ENCODE data around the gene CTNNB1. TPM values are rescaled to one million over a fixed set of nuclear protein-coding genes. Genes with fewer than 3 reads are reported as not detected.

CTNNB1 gene
- total RNA-seq, 2 experiments from 2014 or later, result 134 to 151 TPM

GRCh38 chr3:41209646-41210045, 10.3 kb downstream of the CTNNB1 start:
- Mint-ChIP-seq H3K4me1 (peaks cover 48% of the 10 kb centered on the region), H3K27ac (no peak overlapping the region)
- POLR2A ChIA-PET, result interaction anchor here (0.9 to 10.6 kb wide), 2 partner anchors 8 to 10 kb away, joined by 3 to 73 read pairs; partner anchors contain the start of gene CTNNB1

GRCh38 chr3:41210966-41211365, 11.7 kb downstream of the CTNNB1 start:
- Mint-ChIP-seq H3K4me1 (peaks cover 48% of the 10 kb centered on the region), H3K27ac (no peak overlapping the region), H3K36me3 (ENCODE audit: low read depth) (peaks cover 38% of the 10 kb centered on the region), H3K27me3 (no peaks in the 10 kb centered on the region), H3K9me3 (peaks cover 6% of the 10 kb centered on the region), H3K4me3 (no peak overlapping the region)
- ChIA-PET CTCF (no interaction called here), POLR2A (interaction anchor here (10.6 kb wide), 1 partner anchor 11 kb away, joined by 73 read pairs; the partner anchor contains the start of gene CTNNB1)
- no peak for DNase-seq

More at GRCh38 chr3:41209646-41210045, 10.3 kb downstream of the CTNNB1 start:
- peaks cover 39% of the 10 kb centered on the region for H3K36me3 Mint-ChIP-seq (ENCODE audit: low read depth)
- peaks cover 6% of the 10 kb centered on the region for H3K9me3 Mint-ChIP-seq
- H3K4me3 Mint-ChIP-seq, result no peak overlapping the region
- H3K27me3 Mint-ChIP-seq, result no peaks in the 10 kb centered on the region
- no peak for DNase-seq
- CTCF ChIA-PET, result no interaction called here

GRCh38 chr3:41212088-41212487, 12.8 kb downstream of the CTNNB1 start:
- peaks cover 47% of the 10 kb centered on the region for H3K4me1 Mint-ChIP-seq
- CTCF ChIA-PET, result no interaction called here
- DNase-seq, result no peak
- peaks cover 6% of the 10 kb centered on the region for H3K9me3 Mint-ChIP-seq
- no peaks in the 10 kb centered on the region for H3K27me3 Mint-ChIP-seq
- no peak overlapping the region for H3K27ac Mint-ChIP-seq
- H3K4me3 Mint-ChIP-seq, result no peak overlapping the region
- POLR2A ChIA-PET, result interaction anchor here (10.6 kb wide), 1 partner anchor 12 kb away, joined by 73 read pairs; the partner anchor contains the start of gene CTNNB1
- peaks cover 34% of the 10 kb centered on the region for H3K36me3 Mint-ChIP-seq (ENCODE audit: low read depth)

- POLR2A ChIA-PET, result interaction anchor here (1.0 to 10.6 kb wide), 3 partner anchors 9 to 25 kb away, joined by 3 to 73 read pairs (median 3); partner anchors contain the start of gene CTNNB1
- CTCF ChIA-PET, result no interaction called here
- Mint-ChIP-seq H3K4me1 (peaks cover 46% of the 10 kb centered on the region), H3K27me3 (no peaks in the 10 kb centered on the region), H3K36me3 (ENCODE audit: low read depth) (peaks cover 24% of the 10 kb centered on the region), H3K4me3 (no peak overlapping the region), H3K27ac (no peak overlapping the region), H3K9me3 (peaks cover 3% of the 10 kb centered on the region)
- DNase-seq, result no peak
Observed at GRCh38 chr3:41213588-41213987, 14.3 kb downstream of the CTNNB1 start.

- Mint-ChIP-seq H3K27ac (no peak overlapping the region), H3K27me3 (no peaks in the 10 kb centered on the region), H3K36me3 (ENCODE audit: low read depth) (peaks cover 10% of the 10 kb centered on the region), H3K4me3 (no peak overlapping the region), H3K4me1 (peaks cover 49% of the 10 kb centered on the region), H3K9me3 (no peaks in the 10 kb centered on the region)
- DNase-seq, result no peak
- ChIA-PET POLR2A (interaction anchor here (10.6 kb wide), 1 partner anchor 17 kb away, joined by 73 read pairs; the partner anchor contains the start of gene CTNNB1), CTCF (interaction anchor here (0.6 to 1.6 kb wide), 2 partner anchors 14 to 884 kb away, joined by 3 to 4 read pairs; no protein-coding TSS in a partner anchor)
Observed at GRCh38 chr3:41216422-41216821, 17.1 kb downstream of the CTNNB1 start.

GRCh38 chr3:41216993-41217392, 17.7 kb downstream of the CTNNB1 start:
- DNase-seq, result no peak
- Mint-ChIP-seq H3K4me3 (no peak overlapping the region), H3K9me3 (no peaks in the 10 kb centered on the region), H3K4me1 (peaks cover 51% of the 10 kb centered on the region), H3K36me3 (ENCODE audit: low read depth) (peaks cover 9% of the 10 kb centered on the region), H3K27ac (no peak overlapping the region), H3K27me3 (no peaks in the 10 kb centered on the region)
- POLR2A ChIA-PET, result interaction anchor here (0.8 to 10.6 kb wide), 2 partner anchors 13 to 17 kb away, joined by 3 to 73 read pairs; partner anchors contain the start of gene CTNNB1
- CTCF ChIA-PET, result interaction anchor here (1.6 kb wide), 1 partner anchor 883 kb away, joined by 4 read pairs; no protein-coding TSS in a partner anchor

- Mint-ChIP-seq H3K27me3 (no peaks in the 10 kb centered on the region), H3K27ac (no peak overlapping the region), H3K9me3 (no peaks in the 10 kb centered on the region), H3K4me3 (no peak overlapping the region), H3K36me3 (ENCODE audit: low read depth) (peaks cover 11% of the 10 kb centered on the region), H3K4me1 (peaks cover 48% of the 10 kb centered on the region)
- CTCF ChIA-PET, result interaction anchor here (1.0 kb wide), 1 partner anchor 902 kb away, joined by 3 read pairs; no protein-coding TSS in a partner anchor
- no peak for DNase-seq
- POLR2A ChIA-PET, result interaction anchor here (0.6 to 1.8 kb wide), 2 partner anchors 20 to 1229 kb away, joined by 3 to 12 read pairs; partner anchors contain the start of gene CTNNB1
Observed at GRCh38 chr3:41219424-41219823, 20.1 kb downstream of the CTNNB1 start.

GRCh38 chr3:41220906-41221677, 21.8 kb downstream of the CTNNB1 start:
- no peaks in the 10 kb centered on the region for H3K9me3 Mint-ChIP-seq
- H3K27me3 Mint-ChIP-seq, result no peaks in the 10 kb centered on the region
- H3K36me3 Mint-ChIP-seq (ENCODE audit: low read depth), result peaks cover 28% of the 10 kb centered on the region
- peaks cover 41% of the 10 kb centered on the region for H3K4me1 Mint-ChIP-seq
- no peak overlapping the region for H3K4me3 Mint-ChIP-seq
- DNase-seq, result no peak
- ChIA-PET POLR2A (no interaction called here), CTCF (no interaction called here)
- no peak overlapping the region for H3K27ac Mint-ChIP-seq

GRCh38 chr3:41222012-41222411, 22.7 kb downstream of the CTNNB1 start:
- DNase-seq, result no peak
- no peaks in the 10 kb centered on the region for H3K27me3 Mint-ChIP-seq
- H3K9me3 Mint-ChIP-seq, result no peaks in the 10 kb centered on the region
- CTCF ChIA-PET, result no interaction called here
- no peak overlapping the region for H3K27ac Mint-ChIP-seq
- POLR2A ChIA-PET, result interaction anchor here (1.0 kb wide), 1 partner anchor 23 kb away, joined by 5 read pairs; the partner anchor contains the start of gene CTNNB1
- no peak overlapping the region for H3K4me3 Mint-ChIP-seq
- H3K36me3 Mint-ChIP-seq (ENCODE audit: low read depth), result peaks cover 37% of the 10 kb centered on the region
- H3K4me1 Mint-ChIP-seq, result peaks cover 38% of the 10 kb centered on the region

- Mint-ChIP-seq H3K4me3 (no peak overlapping the region), H3K27ac (no peak overlapping the region), H3K27me3 (no peaks in the 10 kb centered on the region), H3K36me3 (ENCODE audit: low read depth) (peaks cover 40% of the 10 kb centered on the region), H3K9me3 (no peaks in the 10 kb centered on the region), H3K4me1 (peaks cover 33% of the 10 kb centered on the region)
- DNase-seq, result no peak
- ChIA-PET POLR2A (interaction anchor here (1.0 kb wide), 1 partner anchor 24 kb away, joined by 5 read pairs; the partner anchor contains the start of gene CTNNB1), CTCF (interaction anchor here (0.6 kb wide), 1 partner anchor 638 kb away, joined by 3 read pairs; no protein-coding TSS in a partner anchor)
Observed at GRCh38 chr3:41222501-41222900, 23.2 kb downstream of the CTNNB1 start.

GRCh38 chr3:41223078-41223477, 23.8 kb downstream of the CTNNB1 start:
- no peaks in the 10 kb centered on the region for H3K9me3 Mint-ChIP-seq
- H3K36me3 Mint-ChIP-seq (ENCODE audit: low read depth), result peaks cover 46% of the 10 kb centered on the region
- H3K27me3 Mint-ChIP-seq, result no peaks in the 10 kb centered on the region
- H3K27ac Mint-ChIP-seq, result no peak overlapping the region
- CTCF ChIA-PET, result interaction anchor here (0.6 kb wide), 1 partner anchor 638 kb away, joined by 3 read pairs; no protein-coding TSS in a partner anchor
- H3K4me3 Mint-ChIP-seq, result no peak overlapping the region
- POLR2A ChIA-PET, result interaction anchor here (2.9 kb wide), 1 partner anchor 22 kb away, joined by 20 read pairs; the partner anchor contains the start of gene CTNNB1
- DNase-seq, result no peak
- H3K4me1 Mint-ChIP-seq, result peaks cover 30% of the 10 kb centered on the region

GRCh38 chr3:41223691-41224090, 24.4 kb downstream of the CTNNB1 start:
- POLR2A ChIA-PET, result interaction anchor here (2.9 kb wide), 1 partner anchor 23 kb away, joined by 20 read pairs; the partner anchor contains the start of gene CTNNB1
- H3K27me3 Mint-ChIP-seq, result no peaks in the 10 kb centered on the region
- H3K4me1 Mint-ChIP-seq, result peaks cover 29% of the 10 kb centered on the region
- no peak for DNase-seq
- H3K4me3 Mint-ChIP-seq, result no peak overlapping the region
- H3K27ac Mint-ChIP-seq, result no peak overlapping the region
- no peaks in the 10 kb centered on the region for H3K9me3 Mint-ChIP-seq
- CTCF ChIA-PET, result no interaction called here
- H3K36me3 Mint-ChIP-seq (ENCODE audit: low read depth), result peaks cover 52% of the 10 kb centered on the region

All from activated CD4-positive, alpha-beta memory T cell treated with anti-CD3 and anti-CD28 coated beads, Interleukin-2, amount 10 ng/mL, durations not matched to agents 7 days and 5 days (primary cell).